Smooth muscle cell (in vitro differentiated cells): ENCODE measurements around the gene CHST12. TPM values are rescaled to one million over a fixed set of nuclear protein-coding genes. Genes with fewer than 3 reads are reported as not detected.
A peak's percentile ranks its signal among the peaks of the same experiment; 100 is the strongest.

Experiments used
- DNase-seq: peaks from one replicate; lab custom pipeline; 2025; ENCODE audit not compliant: unreplicated experiment; lab: John Stamatoyannopoulos, UW
- H2AFZ ChIP-seq: fragments of 200-600 bp; sonication (generic); 2 replicates; pipeline ENCODE4 v1.6.0; 2016; ENCODE audit warnings: antibody characterized with exemption, low read depth, mild to moderate bottlenecking
- H3F3A ChIP-seq: fragments of 200-600 bp; sonication (generic); 2 replicates; pipeline ENCODE4 v1.6.0; 2017; ENCODE audit warnings: antibody characterized with exemption, low read depth
- H3K27ac ChIP-seq: fragments of 200-600 bp; sonication (generic); 2 replicates; pipeline ENCODE4 v1.5.1; 2016; ENCODE audit warnings: low read depth, mild to moderate bottlenecking
- H3K27me3 ChIP-seq: fragments of 200-600 bp; sonication (generic); 2 replicates; pipeline ENCODE4 v1.6.1; 2016; ENCODE audit warnings: low read depth, mild to moderate bottlenecking
- H3K36me3 ChIP-seq: fragments of 200-600 bp; sonication (generic); 2 replicates; pipeline ENCODE4 v1.5.1; 2016; ENCODE audit warnings: low read depth
- H3K4me1 ChIP-seq: fragments of 200-600 bp; sonication (generic); 2 replicates; pipeline ENCODE4 v1.5.1; 2016; ENCODE audit warnings: low read depth
- H3K4me2 ChIP-seq: fragments of 200-600 bp; sonication (generic); 2 replicates; pipeline ENCODE4 v1.6.0; 2016; ENCODE audit warnings: mild to moderate bottlenecking
- H3K4me3 ChIP-seq: fragments of 200-600 bp; sonication (generic); 2 replicates; pipeline ENCODE4 v1.5.1; 2016; ENCODE audit warnings: mild to moderate bottlenecking
- H3K79me2 ChIP-seq: fragments of 200-600 bp; sonication (generic); 2 replicates; pipeline ENCODE4 v1.6.0; 2016; ENCODE audit warnings: low read depth, mild to moderate bottlenecking
- H3K9ac ChIP-seq: fragments of 200-600 bp; sonication (generic); 2 replicates; pipeline ENCODE4 v1.6.0; 2016; ENCODE audit warnings: low read depth
- H3K9me3 ChIP-seq: fragments of 200-600 bp; sonication (generic); replicated peaks from 2 replicates; pipeline ENCODE4 v1.5.1; 2016; ENCODE audit warnings: low read depth
- H4K20me1 ChIP-seq: fragments of 200-600 bp; sonication (generic); 2 replicates; pipeline ENCODE4 v1.6.0; 2016; ENCODE audit warnings: low read depth
- WGBS: methylation state at CpG from one replicate; pipeline ENCODE4 v1.1.7; 2016; ENCODE audit warnings: low lambda C conversion rate; 5-methylcytosine and 5-hydroxymethylcytosine counted together
- polyA plus RNA-seq: library from polyadenylated mRNA; unstranded; fragments of >200 nt; fragmentation: Nextera tagmentation; extraction: Ambion mirVana; gene quantifications from 2 replicates; pipeline ENCODE4 v1.2.1, GENCODE V29; 2016
- total RNA-seq: library from RNA; depleted of rRNA; stranded (reverse); fragments of >200 nt; gene quantifications from 2 replicates; pipeline ENCODE4 v1.2.3, GENCODE V29; 2014
- TF ChIP-seq, protein P1 (sequence below): fragments of 200-600 bp; sonication (generic); IDR thresholded peaks from 2 replicates; pipeline ENCODE4 v1.5.1; 2017; ENCODE audit warnings: borderline replicate concordance, mild to moderate bottlenecking, antibody characterized with exemption; ENCODE audit not compliant: insufficient read depth, poor library complexity, severe bottlenecking

Gene CHST12
- total and polyA plus RNA-seq, 2 experiments from 2014 or later: 10.1 to 19.7 TPM

DNA sequence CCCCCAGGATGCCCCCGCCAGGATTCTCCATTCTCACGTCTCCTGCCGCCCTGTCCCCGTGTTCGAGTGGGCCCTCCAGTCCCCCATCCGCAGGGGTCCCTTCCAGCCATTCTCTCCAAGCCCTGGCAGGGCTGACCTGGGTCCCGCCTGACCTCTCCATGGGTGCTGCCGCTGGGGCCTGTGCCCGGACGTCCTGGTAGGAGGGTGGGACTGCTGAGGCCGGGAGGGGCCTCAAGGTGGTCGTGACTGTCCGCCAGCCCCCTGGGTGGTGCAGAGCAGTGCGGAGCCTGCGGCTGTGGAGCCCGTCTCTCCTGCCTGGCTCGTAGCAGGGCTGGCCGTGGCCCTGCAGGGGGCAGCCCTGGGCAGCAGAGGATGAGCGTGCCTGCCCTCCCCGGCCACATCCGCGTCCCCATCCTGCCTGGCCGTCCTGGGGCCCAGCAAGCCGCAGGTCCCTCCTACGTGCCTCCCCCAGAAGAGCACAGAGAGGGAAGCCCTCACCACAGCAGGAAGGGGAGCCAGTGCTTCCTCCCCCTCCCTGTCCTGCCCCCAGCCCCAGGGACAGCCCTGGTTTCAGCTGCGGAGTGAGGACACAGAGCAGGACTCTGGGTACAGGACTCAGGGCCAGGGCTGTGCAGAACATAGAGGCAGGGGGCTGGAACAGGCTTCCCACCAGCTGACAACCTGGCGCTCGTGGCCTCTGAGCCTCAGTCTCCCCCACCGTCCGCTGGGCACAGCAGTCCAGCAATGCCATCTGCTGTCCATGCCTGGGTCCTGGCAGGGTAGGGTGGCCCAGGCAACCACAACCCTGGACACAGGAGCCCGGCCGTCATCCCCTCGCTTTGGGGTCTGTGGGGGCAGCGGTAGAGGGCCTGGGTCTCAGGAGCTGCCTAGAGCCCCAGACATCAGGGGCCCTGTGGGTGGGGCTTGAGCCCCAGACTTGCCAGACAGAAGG is 74.3 kb downstream of the CHST12 start:
- Histone ChIP-seq H3K4me2 (peak overlapping the region; percentile 68), H3K9ac (no peak overlapping the region), H3K79me2 (no peaks in the 10 kb centered on the region), H3K27ac (no peak overlapping the region), H3F3A (no peaks in the 10 kb centered on the region), H3K27me3 (no peaks in the 10 kb centered on the region), H2AFZ (peak overlapping the region; percentile 30), H3K36me3 (no peaks in the 10 kb centered on the region), H3K9me3 (no peaks in the 10 kb centered on the region), H3K4me1 (peaks cover 15% of the 10 kb centered on the region), H4K20me1 (no peaks in the 10 kb centered on the region), H3K4me3 (no peak overlapping the region)
- DNase-seq: peak; percentile 19
- 44% methylated on average over 31 of the region's 34 CpGs for WGBS
- TF ChIP-seq, protein P1, sequence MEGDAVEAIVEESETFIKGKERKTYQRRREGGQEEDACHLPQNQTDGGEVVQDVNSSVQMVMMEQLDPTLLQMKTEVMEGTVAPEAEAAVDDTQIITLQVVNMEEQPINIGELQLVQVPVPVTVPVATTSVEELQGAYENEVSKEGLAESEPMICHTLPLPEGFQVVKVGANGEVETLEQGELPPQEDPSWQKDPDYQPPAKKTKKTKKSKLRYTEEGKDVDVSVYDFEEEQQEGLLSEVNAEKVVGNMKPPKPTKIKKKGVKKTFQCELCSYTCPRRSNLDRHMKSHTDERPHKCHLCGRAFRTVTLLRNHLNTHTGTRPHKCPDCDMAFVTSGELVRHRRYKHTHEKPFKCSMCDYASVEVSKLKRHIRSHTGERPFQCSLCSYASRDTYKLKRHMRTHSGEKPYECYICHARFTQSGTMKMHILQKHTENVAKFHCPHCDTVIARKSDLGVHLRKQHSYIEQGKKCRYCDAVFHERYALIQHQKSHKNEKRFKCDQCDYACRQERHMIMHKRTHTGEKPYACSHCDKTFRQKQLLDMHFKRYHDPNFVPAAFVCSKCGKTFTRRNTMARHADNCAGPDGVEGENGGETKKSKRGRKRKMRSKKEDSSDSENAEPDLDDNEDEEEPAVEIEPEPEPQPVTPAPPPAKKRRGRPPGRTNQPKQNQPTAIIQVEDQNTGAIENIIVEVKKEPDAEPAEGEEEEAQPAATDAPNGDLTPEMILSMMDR: peak; percentile 63

DNA sequence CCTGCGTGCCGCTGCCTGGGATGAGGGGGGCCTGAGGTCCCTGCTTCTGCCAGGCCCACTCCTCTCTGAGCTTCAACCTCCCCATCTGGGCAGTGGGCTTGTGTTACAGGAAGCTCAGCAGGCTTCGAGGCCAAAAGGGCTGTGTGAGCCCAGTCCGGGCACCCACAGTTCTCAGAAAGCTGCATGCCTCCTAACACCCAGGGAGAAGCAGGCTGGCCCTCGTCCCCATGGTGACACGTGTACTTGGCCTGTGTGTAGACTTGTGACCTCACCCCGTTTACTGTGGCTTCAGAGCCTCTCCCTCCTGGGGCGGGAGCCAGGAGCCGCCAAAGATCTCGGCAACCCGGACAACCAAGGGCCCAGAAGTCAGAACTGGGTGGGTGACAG is 75.0 kb downstream of the CHST12 start:
- WGBS: 56% methylated on average over 11 of the region's 11 CpGs
- no peaks in the 10 kb centered on the region for H3K9me3 ChIP-seq
- H3K79me2 ChIP-seq: no peaks in the 10 kb centered on the region
- H3K4me2 ChIP-seq: peak overlapping the region; percentile 68
- no peaks in the 10 kb centered on the region for H4K20me1 ChIP-seq
- H3K4me3 ChIP-seq: no peak overlapping the region
- peaks cover 15% of the 10 kb centered on the region for H3K4me1 ChIP-seq
- no peak overlapping the region for H3K9ac ChIP-seq
- H3K27ac ChIP-seq: no peak overlapping the region
- DNase-seq: no peak
- no peaks in the 10 kb centered on the region for H3F3A ChIP-seq
- TF ChIP-seq, protein P1: no peak
- no peaks in the 10 kb centered on the region for H3K36me3 ChIP-seq
- no peak overlapping the region for H2AFZ ChIP-seq
- H3K27me3 ChIP-seq: no peaks in the 10 kb centered on the region

DNA sequence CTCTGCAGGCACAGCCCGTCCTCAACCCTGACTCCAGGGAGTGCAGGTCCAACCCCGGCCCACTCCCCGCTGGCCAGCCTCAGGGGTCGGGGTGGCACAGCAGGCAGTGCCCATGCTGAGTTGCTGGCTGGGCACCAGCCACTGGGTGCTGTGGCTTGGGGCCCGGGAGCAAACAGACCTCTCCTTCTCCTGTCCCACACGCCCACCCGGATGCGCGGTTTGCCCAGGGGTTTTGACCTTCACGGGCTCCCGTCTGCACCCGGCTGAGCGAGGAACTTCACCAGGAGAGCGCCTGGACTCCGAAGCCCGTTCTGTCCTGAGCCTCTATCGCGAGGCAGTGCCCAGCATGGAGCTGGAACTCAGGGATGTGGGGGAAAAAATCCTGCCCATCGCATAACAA is 75.4 kb downstream of the CHST12 start:
- Histone ChIP-seq H3K4me1 (peaks cover 15% of the 10 kb centered on the region), H2AFZ (no peak overlapping the region), H4K20me1 (no peaks in the 10 kb centered on the region), H3K4me2 (no peak overlapping the region), H3K4me3 (no peak overlapping the region), H3F3A (no peaks in the 10 kb centered on the region), H3K79me2 (no peaks in the 10 kb centered on the region), H3K36me3 (no peaks in the 10 kb centered on the region), H3K9me3 (no peaks in the 10 kb centered on the region), H3K27me3 (no peaks in the 10 kb centered on the region), H3K9ac (no peak overlapping the region), H3K27ac (no peak overlapping the region)
- no peak for DNase-seq
- WGBS: 91% methylated on average over 19 of the region's 19 CpGs
- TF ChIP-seq, protein P1: no peak
